ENCODE results near the gene FILIP1L. TPM values are rescaled to one million over a fixed set of nuclear protein-coding genes. Genes with fewer than 3 reads are reported as not detected.
A peak's percentile ranks its signal among the peaks of the same experiment; 100 is the strongest.

Gene FILIP1L
- polyA plus RNA-seq, 1 donor (not counting 4 experiments of a cell fraction or from before 2014, with no cell fraction given) = 14.7 TPM

- DNase-seq (ENCODE audit: low read depth, low spot score) (no peak), FAIRE-seq (no peak)
- Histone ChIP-seq H3K4me3 (ENCODE audit: control insufficient read depth in 2 of 3, extremely low read depth in 1 of 3, insufficient read depth in 2 of 3, low read depth in 1 of 3, low read length in 3 of 3) (no peak overlapping the region), H4K20me1 (ENCODE audit: control insufficient read depth, extremely low read depth, insufficient read depth, low read length) (no peaks in the 10 kb centered on the region), H2AFZ (ENCODE audit: control insufficient read depth, low read length) (no peak overlapping the region), H3K4me1 (ENCODE audit: control insufficient read depth, extremely low read depth, insufficient read depth, low read length) (peaks cover 15% of the 10 kb centered on the region), H3K36me3 (ENCODE audit: control insufficient read depth in 2 of 2, extremely low read depth in 1 of 2, insufficient read depth in 2 of 2, low read length in 2 of 2) (peaks cover 18 to 25% of the 10 kb centered on the region in 2 experiments), H3K9me1 (ENCODE audit: control insufficient read depth, extremely low read depth, insufficient read depth, low read length) (peaks cover 2% of the 10 kb centered on the region), H3K27ac (ENCODE audit: control insufficient read depth, insufficient read depth, low read length) (no peak overlapping the region), H3K9me3 (ENCODE audit: control insufficient read depth, low read depth, low read length) (no peaks in the 10 kb centered on the region), H3K79me2 (ENCODE audit: control insufficient read depth, insufficient read depth, low read length) (peaks cover 42% of the 10 kb centered on the region), H3K4me2 (ENCODE audit: control insufficient read depth, extremely low read depth, insufficient read depth, low read depth, low read length) (no peak overlapping the region), H3K27me3 (ENCODE audit: control insufficient read depth, extremely low read depth, insufficient read depth, low read length) (no peaks in the 10 kb centered on the region), H3K9ac (ENCODE audit: control insufficient read depth, extremely low read depth, insufficient read depth, low read length) (no peak overlapping the region)
- dilution Hi-C loops (cut with MboI; ENCODE audit: extremely low pct_ligation_motif_present, low sequenced_read_pairs) = no loop called here
- no peak for TF ChIP-seq EZH2 (IDR thresholded peaks at IDR 0.05; ENCODE audit: low read length)
- TF ChIP-seq, protein P1, sequence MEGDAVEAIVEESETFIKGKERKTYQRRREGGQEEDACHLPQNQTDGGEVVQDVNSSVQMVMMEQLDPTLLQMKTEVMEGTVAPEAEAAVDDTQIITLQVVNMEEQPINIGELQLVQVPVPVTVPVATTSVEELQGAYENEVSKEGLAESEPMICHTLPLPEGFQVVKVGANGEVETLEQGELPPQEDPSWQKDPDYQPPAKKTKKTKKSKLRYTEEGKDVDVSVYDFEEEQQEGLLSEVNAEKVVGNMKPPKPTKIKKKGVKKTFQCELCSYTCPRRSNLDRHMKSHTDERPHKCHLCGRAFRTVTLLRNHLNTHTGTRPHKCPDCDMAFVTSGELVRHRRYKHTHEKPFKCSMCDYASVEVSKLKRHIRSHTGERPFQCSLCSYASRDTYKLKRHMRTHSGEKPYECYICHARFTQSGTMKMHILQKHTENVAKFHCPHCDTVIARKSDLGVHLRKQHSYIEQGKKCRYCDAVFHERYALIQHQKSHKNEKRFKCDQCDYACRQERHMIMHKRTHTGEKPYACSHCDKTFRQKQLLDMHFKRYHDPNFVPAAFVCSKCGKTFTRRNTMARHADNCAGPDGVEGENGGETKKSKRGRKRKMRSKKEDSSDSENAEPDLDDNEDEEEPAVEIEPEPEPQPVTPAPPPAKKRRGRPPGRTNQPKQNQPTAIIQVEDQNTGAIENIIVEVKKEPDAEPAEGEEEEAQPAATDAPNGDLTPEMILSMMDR (optimal IDR thresholded peaks at IDR 0.05 in 1 of 3, IDR thresholded peaks at IDR 0.05 in 1 of 3, conservative IDR thresholded peaks at IDR 0.05 in 1 of 3; ENCODE audit: extremely low read depth in 1 of 3, insufficient read depth in 2 of 3, low read length in 3 of 3) = no peak
These were observed 253.1 kb downstream of the FILIP1L start for GRCh38 chr3:99861216-99861615.

- dilution Hi-C loops (cut with MboI; ENCODE audit: extremely low pct_ligation_motif_present, low sequenced_read_pairs) = no loop called here
- no peak overlapping the region for H3K9ac ChIP-seq (ENCODE audit: control insufficient read depth, extremely low read depth, insufficient read depth, low read length)
- H3K4me3 ChIP-seq (ENCODE audit: control insufficient read depth in 2 of 3, extremely low read depth in 1 of 3, insufficient read depth in 2 of 3, low read depth in 1 of 3, low read length in 3 of 3) = no peak overlapping the region
- peak; percentile 71 for FAIRE-seq
- peak; percentile 32 for DNase-seq (ENCODE audit: low read depth, low spot score)
- TF ChIP-seq EZH2 (IDR thresholded peaks at IDR 0.05; ENCODE audit: low read length) = no peak
- TF ChIP-seq, protein P1 (optimal IDR thresholded peaks at IDR 0.05 in 1 of 3, IDR thresholded peaks at IDR 0.05 in 1 of 3, conservative IDR thresholded peaks at IDR 0.05 in 1 of 3; ENCODE audit: extremely low read depth in 1 of 3, insufficient read depth in 2 of 3, low read length in 3 of 3) = no peak
- H2AFZ ChIP-seq (ENCODE audit: control insufficient read depth, low read length) = no peak overlapping the region
- peaks cover 15% of the 10 kb centered on the region for H3K4me1 ChIP-seq (ENCODE audit: control insufficient read depth, extremely low read depth, insufficient read depth, low read length)
- H3K79me2 ChIP-seq (ENCODE audit: control insufficient read depth, insufficient read depth, low read length) = peaks cover 43% of the 10 kb centered on the region
- H4K20me1 ChIP-seq (ENCODE audit: control insufficient read depth, extremely low read depth, insufficient read depth, low read length) = no peaks in the 10 kb centered on the region
- H3K27me3 ChIP-seq (ENCODE audit: control insufficient read depth, extremely low read depth, insufficient read depth, low read length) = no peaks in the 10 kb centered on the region
- peaks cover 18 to 23% of the 10 kb centered on the region in 2 experiments for H3K36me3 ChIP-seq (ENCODE audit: control insufficient read depth in 2 of 2, extremely low read depth in 1 of 2, insufficient read depth in 2 of 2, low read length in 2 of 2)
- no peaks in the 10 kb centered on the region for H3K9me3 ChIP-seq (ENCODE audit: control insufficient read depth, low read depth, low read length)
- H3K4me2 ChIP-seq (ENCODE audit: control insufficient read depth, extremely low read depth, insufficient read depth, low read depth, low read length) = no peak overlapping the region
- peaks cover 4% of the 10 kb centered on the region for H3K9me1 ChIP-seq (ENCODE audit: control insufficient read depth, extremely low read depth, insufficient read depth, low read length)
- H3K27ac ChIP-seq (ENCODE audit: control insufficient read depth, insufficient read depth, low read length) = peak overlapping the region; percentile 45
These were observed 254.5 kb downstream of the FILIP1L start for GRCh38 chr3:99859825-99860224.

Data from keratinocyte (primary cell).